T-helper 2 cell treated with Interferon-gamma antibody and Interleukin-4, amounts not matched to agents 100 ng/mL and 5 ng/mL, for 36 hours (primary cell): ENCODE data around the gene ARID1B. TPM values are rescaled to one million over a fixed set of nuclear protein-coding genes. Genes with fewer than 3 reads are reported as not detected.

Source experiments
- intact Hi-C: fragments of 100-400 bp; cut with micrococcal nuclease; formaldehyde crosslinking; loops from one replicate; pipeline ENCODE4 v1.15.1; 2023
- total RNA-seq: library from RNA; stranded (reverse); gene quantifications from 2 replicates; pipeline ENCODE4 v1.2.3, GENCODE V29; 2022

The ARID1B gene
- total RNA-seq, 1 donor from 2014 or later, result 82.5 TPM

GRCh38 chr6:157226761-157227160 is 449.6 kb downstream of the ARID1B start:
- intact Hi-C loops, result no loop called here

- intact Hi-C loops, result loop anchor here (2.0 kb wide), 1 partner anchor 47 kb away; no protein-coding TSS in a partner anchor
Measured at GRCh38 chr6:157227202-157228166, 450.3 kb downstream of the ARID1B start.

- intact Hi-C loops, result loop anchor here (2.0 kb wide), 1 partner anchor 46 kb away; no protein-coding TSS in a partner anchor
Measured at GRCh38 chr6:157228426-157229131, 451.4 kb downstream of the ARID1B start.

- intact Hi-C loops, result loop anchor here (2.0 kb wide), 1 partner anchor 46 kb away; no protein-coding TSS in a partner anchor
Measured at GRCh38 chr6:157229132-157229618, 452.0 kb downstream of the ARID1B start.

GRCh38 chr6:157229713-157230112 is 452.5 kb downstream of the ARID1B start:
- intact Hi-C loops, result loop anchor here (2.0 kb wide), 1 partner anchor 45 kb away; no protein-coding TSS in a partner anchor

GRCh38 chr6:157230910-157231309 is 453.7 kb downstream of the ARID1B start:
- intact Hi-C loops, result no loop called here

- intact Hi-C loops, result no loop called here
Measured at GRCh38 chr6:157232161-157232895, 455.1 kb downstream of the ARID1B start.

GRCh38 chr6:157233156-157233555 is 456.0 kb downstream of the ARID1B start:
- intact Hi-C loops, result no loop called here

- intact Hi-C loops, result no loop called here
Measured at GRCh38 chr6:157233686-157234085, 456.5 kb downstream of the ARID1B start.

- intact Hi-C loops, result no loop called here
Measured at GRCh38 chr6:157235600-157236039, 458.4 kb downstream of the ARID1B start.

- intact Hi-C loops, result no loop called here
Measured at GRCh38 chr6:157236040-157236725, 459.0 kb downstream of the ARID1B start.

GRCh38 chr6:157238346-157238745 is 461.2 kb downstream of the ARID1B start:
- intact Hi-C loops, result no loop called here

- intact Hi-C loops, result no loop called here
Measured at GRCh38 chr6:157239148-157239547, 462.0 kb downstream of the ARID1B start.

- intact Hi-C loops, result no loop called here
Measured at GRCh38 chr6:157239671-157240058, 462.5 kb downstream of the ARID1B start.

GRCh38 chr6:157240059-157240959 is 463.1 kb downstream of the ARID1B start:
- intact Hi-C loops, result no loop called here

GRCh38 chr6:157240960-157241311 is 463.8 kb downstream of the ARID1B start:
- intact Hi-C loops, result no loop called here

GRCh38 chr6:157242791-157243190 is 465.6 kb downstream of the ARID1B start:
- intact Hi-C loops, result no loop called here

GRCh38 chr6:157244175-157244574 is 467.0 kb downstream of the ARID1B start:
- intact Hi-C loops, result no loop called here

- intact Hi-C loops, result no loop called here
Measured at GRCh38 chr6:157244780-157245179, 467.6 kb downstream of the ARID1B start.

- intact Hi-C loops, result no loop called here
Measured at GRCh38 chr6:157245436-157245835, 468.3 kb downstream of the ARID1B start.
